ENCODE measurements around the gene NT5C1A. TPM values are rescaled to one million over a fixed set of nuclear protein-coding genes. Genes with fewer than 3 reads are reported as not detected.

The NT5C1A gene
- total and polyA plus RNA-seq, 2 donors (not counting 1 experiment from before 2014, with no cell fraction given) = not detected

- Histone ChIP-seq H3K27ac (ENCODE audit: low read length in 2 of 2) (no peak overlapping the region), H3K4me1 (ENCODE audit: control insufficient read depth in 2 of 2, insufficient read depth in 2 of 2, low read length in 2 of 2) (no peaks in the 10 kb centered on the region), H3K9ac (ENCODE audit: low read length) (no peak overlapping the region), H3K27me3 (replicated peaks in 1 of 4; ENCODE audit: control extremely low read depth in 1 of 4, control insufficient read depth in 3 of 4, insufficient read depth in 4 of 4, low read length in 3 of 4) (peaks cover 0 to 13% (median 6%) of the 10 kb centered on the region in 4 experiments), H3K4me2 (replicated peaks; ENCODE audit: low read depth, low read length, poor library complexity, severe bottlenecking) (no peak overlapping the region), H3K79me2 (ENCODE audit: control insufficient read depth, insufficient read depth, low read length) (no peaks in the 10 kb centered on the region), H3K4me3 (ENCODE audit: control extremely low read depth in 1 of 5, extremely low read depth in 1 of 5, insufficient read depth in 1 of 5, low read depth in 2 of 5, low read length in 4 of 5) (no peak overlapping the region), H4K20me1 (ENCODE audit: control insufficient read depth, insufficient read depth, low read length, poor library complexity, severe bottlenecking) (no peaks in the 10 kb centered on the region), H3K9me3 (ENCODE audit: control extremely low read depth in 1 of 3, control insufficient read depth in 2 of 3, insufficient read depth in 1 of 3, low read length in 2 of 3) (no peaks in the 10 kb centered on the region), H2AFZ (ENCODE audit: insufficient read depth, low read depth, low read length, poor library complexity, severe bottlenecking) (no peak overlapping the region), H3K36me3 (replicated peaks in 1 of 2; ENCODE audit: control extremely low read depth in 1 of 2, control insufficient read depth in 1 of 2, extremely low read depth in 1 of 2, insufficient read depth in 2 of 2, low read length in 1 of 2) (no peaks in the 10 kb centered on the region)
- H3K27me3 Mint-ChIP-seq = peaks cover 44% of the 10 kb centered on the region
- ChIA-PET CTCF (interaction anchor here (1.0 kb wide), 1 partner anchor 102 kb away, joined by 3 read pairs; no protein-coding TSS in a partner anchor), POLR2A (no interaction called here)
- H3K9me3 Mint-ChIP-seq (ENCODE audit: insufficient read depth) = no peaks in the 10 kb centered on the region
- H3K4me1 Mint-ChIP-seq = no peaks in the 10 kb centered on the region
- no peak overlapping the region for H3K4me3 Mint-ChIP-seq
- 90% methylated on average over 3 of the region's 4 CpGs for WGBS (ENCODE audit: insufficient coverage)
- intact Hi-C loops (cut with micrococcal nuclease) = no loop called here
- DNase-seq = no peak
- no peak overlapping the region for H3K27ac Mint-ChIP-seq
- ATAC-seq (ENCODE audit: low read depth) = no peak
- TF ChIP-seq CTCF (IDR thresholded peaks at IDR 0.05) = no peak
- no peak for TF ChIP-seq EZH2 (IDR thresholded peaks at IDR 0.05; ENCODE audit: borderline replicate concordance, insufficient read depth, low read depth, low read length, poor library complexity, severe bottlenecking)
These were observed 26.7 kb upstream of the NT5C1A start for GRCh38 chr1:39698568-39698967.

- intact Hi-C loops (cut with micrococcal nuclease) = no loop called here
- Histone ChIP-seq H3K4me2 (replicated peaks; ENCODE audit: low read depth, low read length, poor library complexity, severe bottlenecking) (no peak overlapping the region), H3K9ac (ENCODE audit: low read length) (no peak overlapping the region), H3K27me3 (replicated peaks in 1 of 4; ENCODE audit: control extremely low read depth in 1 of 4, control insufficient read depth in 3 of 4, insufficient read depth in 4 of 4, low read length in 3 of 4) (peaks cover 0 to 32% (median 15%) of the 10 kb centered on the region in 4 experiments), H3K4me1 (ENCODE audit: control insufficient read depth in 2 of 2, insufficient read depth in 2 of 2, low read length in 2 of 2) (peaks cover 13% of the 10 kb centered on the region in 2 donors), H3K4me3 (ENCODE audit: control extremely low read depth in 1 of 5, extremely low read depth in 1 of 5, insufficient read depth in 1 of 5, low read depth in 2 of 5, low read length in 4 of 5) (no peak overlapping the region), H2AFZ (ENCODE audit: insufficient read depth, low read depth, low read length, poor library complexity, severe bottlenecking) (no peak overlapping the region), H3K9me3 (ENCODE audit: control extremely low read depth in 1 of 3, control insufficient read depth in 2 of 3, insufficient read depth in 1 of 3, low read length in 2 of 3) (peaks cover 0 to 15% (median 0%) of the 10 kb centered on the region in 3 donors), H3K79me2 (ENCODE audit: control insufficient read depth, insufficient read depth, low read length) (no peaks in the 10 kb centered on the region), H3K27ac (ENCODE audit: low read length in 2 of 2) (no peak overlapping the region), H3K36me3 (replicated peaks in 1 of 2; ENCODE audit: control extremely low read depth in 1 of 2, control insufficient read depth in 1 of 2, extremely low read depth in 1 of 2, insufficient read depth in 2 of 2, low read length in 1 of 2) (no peaks in the 10 kb centered on the region), H4K20me1 (ENCODE audit: control insufficient read depth, insufficient read depth, low read length, poor library complexity, severe bottlenecking) (no peaks in the 10 kb centered on the region)
- ChIA-PET CTCF (interaction anchor here (1.0 kb wide), 1 partner anchor 38 kb away, joined by 3 read pairs; no protein-coding TSS in a partner anchor), POLR2A (interaction anchor here (0.6 kb wide), 1 partner anchor 827 kb away, joined by 3 read pairs; no protein-coding TSS in a partner anchor)
- no peaks in the 10 kb centered on the region for H3K9me3 Mint-ChIP-seq (ENCODE audit: insufficient read depth)
- peaks cover 12% of the 10 kb centered on the region for H3K4me1 Mint-ChIP-seq
- H3K4me3 Mint-ChIP-seq = no peak overlapping the region
- no peak for ATAC-seq (ENCODE audit: low read depth)
- no CpG with 5 or more reads among the region's 1 CpG for WGBS (ENCODE audit: insufficient coverage)
- H3K27ac Mint-ChIP-seq = no peak overlapping the region
- TF ChIP-seq CTCF (IDR thresholded peaks at IDR 0.05) (no peak), EZH2 (IDR thresholded peaks at IDR 0.05; ENCODE audit: borderline replicate concordance, insufficient read depth, low read depth, low read length, poor library complexity, severe bottlenecking) (no peak)
- no peak for DNase-seq
- H3K27me3 Mint-ChIP-seq = peaks cover 50% of the 10 kb centered on the region
These were observed 24.5 kb upstream of the NT5C1A start for GRCh38 chr1:39696448-39696847.
